OCI-LY7 (cell line): ENCODE results near the gene ZNF577. TPM values are rescaled to one million over a fixed set of nuclear protein-coding genes. Genes with fewer than 3 reads are reported as not detected.

Experiments used
- BruUV-seq: library from RNA; stranded (reverse); fragments of 400-500 nt; replicated peaks from 2 replicates; lab custom pipeline; 2021; lab: Mats Ljungman, UMichigan
- CTCF ChIA-PET: fragments of 300-600 bp; sonication (Branson Sonifier 250); formaldehyde crosslinking; loops from one replicate; lab custom pipeline; 2022; ENCODE audit warnings: antibody characterized with exemption; ENCODE audit not compliant: unreplicated experiment; lab: Charles Lee
- POLR2A ChIA-PET: fragments of 300-600 bp; sonication (Branson Sonifier 250); formaldehyde crosslinking; loops from one replicate; lab custom pipeline; 2022; ENCODE audit warnings: antibody characterized with exemption; lab: Charles Lee
- DNase-seq: peaks from one replicate; pipeline ENCODE4 v3.0.0-alpha.2; 2015; ENCODE audit warnings: low spot score
- H2AFZ ChIP-seq: fragments of 200-600 bp; sonication (generic), shearing (Covaris generic); 2 replicates; pipeline ENCODE4 v1.6.1; 2014; ENCODE audit warnings: mild to moderate bottlenecking, antibody characterized with exemption, low read length, moderate library complexity
- H3K27ac ChIP-seq: fragments of 200-600 bp; sonication (generic); 2 replicates; pipeline ENCODE4 v1.5.1; 2014; ENCODE audit warnings: mixed run types, low read depth, mild to moderate bottlenecking, moderate library complexity, low read length, inconsistent platforms; ENCODE audit not compliant: poor library complexity, severe bottlenecking
- H3K36me3 ChIP-seq: fragments of 200-600 bp; sonication (generic); 2 replicates; pipeline ENCODE4 v1.6.1; 2014; ENCODE audit warnings: mild to moderate bottlenecking, antibody characterized with exemption, low read length, moderate library complexity, mixed read lengths; ENCODE audit not compliant: insufficient read depth
- H3K4me1 ChIP-seq: fragments of 200-600 bp; sonication (generic); 2 replicates; pipeline ENCODE4 v1.5.1; 2014; ENCODE audit warnings: mild to moderate bottlenecking, low read length; ENCODE audit not compliant: insufficient read depth, poor library complexity, severe bottlenecking
- H3K4me2 ChIP-seq: fragments of 200-600 bp; sonication (generic); 2 replicates; pipeline ENCODE4 v1.6.1; 2014; ENCODE audit warnings: mild to moderate bottlenecking, low read length
- H3K4me3 ChIP-seq: fragments of 200-600 bp; sonication (generic); 2 replicates; pipeline ENCODE4 v1.5.1; 2014; ENCODE audit warnings: mild to moderate bottlenecking, low read depth, low read length; ENCODE audit not compliant: poor library complexity, severe bottlenecking
- H3K79me2 ChIP-seq: fragments of 200-600 bp; sonication (generic); 2 replicates; pipeline ENCODE4 v1.6.1; 2016; ENCODE audit warnings: low read depth, mild to moderate bottlenecking, low read length, moderate library complexity, mixed read lengths; ENCODE audit not compliant: insufficient read depth
- H3K9me2 ChIP-seq: fragments of 200-600 bp; sonication (generic); 2 replicates; pipeline ENCODE4 v1.6.1; 2016; ENCODE audit warnings: mild to moderate bottlenecking, low read length, mixed read lengths; ENCODE audit not compliant: insufficient read depth
- H3K9me3 ChIP-seq: fragments of 200-600 bp; sonication (generic); 2 replicates; pipeline ENCODE4 v1.6.1; 2014; ENCODE audit warnings: mild to moderate bottlenecking, mixed run types, low read length, mixed read lengths
- H4K20me1 ChIP-seq: fragments of 200-600 bp; sonication (generic); 2 replicates; pipeline ENCODE4 v1.6.1; 2014; ENCODE audit warnings: mild to moderate bottlenecking, antibody characterized with exemption, low read length, moderate library complexity, mixed read lengths; ENCODE audit not compliant: insufficient read depth
- EZH2phosphoT487 ChIP-seq: fragments of 200-600 bp; sonication (generic); IDR thresholded peaks from 2 replicates; pipeline ENCODE4 v1.6.1; 2018; ENCODE audit warnings: low read depth, borderline replicate concordance, mild to moderate bottlenecking, mixed run types, antibody characterized with exemption, low read length, moderate library complexity, mixed read lengths
- intact Hi-C: fragments of 100-400 bp; cut with micrococcal nuclease; formaldehyde crosslinking; loops from one replicate; pipeline ENCODE4 v1.10.0; 2022; ENCODE audit not compliant: unreplicated experiment
- total RNA-seq, 2 experiments: library from RNA; depleted of rRNA in 1 of 2; stranded (reverse); fragments of >200 nt in 1 of 2; shearing (Covaris generic) in 1 of 2; gene quantifications; 2 replicates each; pipeline ENCODE4 v1.2.3, GENCODE V29; 2014 to 2022
- TF ChIP-seq, protein P1 (sequence below): fragments of 200-600 bp; sonication (generic); conservative IDR thresholded peaks from 2 replicates; pipeline ENCODE4 v1.5.1; 2014; ENCODE audit warnings: mild to moderate bottlenecking, antibody characterized with exemption, low read length, moderate library complexity, mixed read lengths

The ZNF577 gene
- total RNA-seq, 2 experiments from 2014 or later: 2.0 to 9.6 TPM

DNA sequence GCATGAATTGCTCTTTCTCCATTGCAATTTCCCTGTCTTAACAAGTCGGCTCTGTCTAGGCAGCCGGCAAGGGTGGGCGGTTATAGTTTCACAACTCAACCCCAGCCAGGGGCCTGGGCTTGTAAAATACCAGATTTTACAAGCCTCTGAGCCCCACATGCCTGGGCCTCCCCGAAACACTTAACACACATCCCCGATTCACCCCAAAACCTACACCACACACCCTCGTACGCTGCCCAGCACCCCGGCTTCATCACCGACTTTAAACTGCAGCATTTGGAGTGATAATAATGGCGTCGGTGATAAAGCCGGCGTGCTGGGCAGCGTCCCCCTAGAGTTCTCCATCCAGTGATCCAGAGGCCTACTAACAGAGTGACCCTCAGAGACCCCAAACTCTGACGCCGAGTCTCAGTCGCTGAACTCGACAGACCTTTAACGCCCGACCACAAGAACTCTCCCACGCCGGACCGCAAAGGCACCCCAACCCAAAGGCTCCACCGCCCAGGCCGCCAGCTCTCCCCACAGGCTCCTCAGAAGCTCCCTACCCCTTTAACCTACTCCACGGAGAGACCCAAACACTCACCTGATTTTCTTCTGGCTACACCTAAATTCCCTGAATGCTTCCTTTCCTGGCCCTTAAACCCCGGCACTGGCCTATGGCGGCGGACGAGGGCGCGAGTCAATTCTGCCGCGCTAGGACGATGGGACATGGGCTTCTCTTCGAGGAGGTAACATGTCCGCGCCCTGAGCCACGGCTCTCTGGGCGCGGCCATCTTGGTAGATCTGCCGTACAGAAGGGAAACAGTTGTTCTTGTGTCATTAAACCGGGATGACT, 16.8 kb upstream of the ZNF577 start, which contains the start of gene ZNF649:
Gene ZNF649, minus strand, starts transcription at position 687 of the 835 bp plus-strand sequence. CDS start 4,910 bp downstream, outside the sequence.
- CTCF ChIA-PET: no interaction called here
- Histone ChIP-seq H3K9me3 (0 out of 2 replicates have a peak, but pooled peaks cover 10% of the 10 kb centered on the region), H3K9me2 (no peaks in the 10 kb centered on the region), H4K20me1 (no peaks in the 10 kb centered on the region), H3K4me2 (peak within 1 kb of the TSS; percentile 53), H3K79me2 (peaks cover 5% of the 10 kb centered on the region; the same call in 1 of the 2 replicates), H3K27ac (no peak within 1 kb of the TSS), H2AFZ (peak within 1 kb of the TSS; percentile 73), H3K36me3 (peaks cover 24% of the 10 kb centered on the region), H3K4me1 (peaks cover 4% of the 10 kb centered on the region), H3K4me3 (peak within 1 kb of the TSS; percentile 78)
- TF ChIP-seq, protein P1, sequence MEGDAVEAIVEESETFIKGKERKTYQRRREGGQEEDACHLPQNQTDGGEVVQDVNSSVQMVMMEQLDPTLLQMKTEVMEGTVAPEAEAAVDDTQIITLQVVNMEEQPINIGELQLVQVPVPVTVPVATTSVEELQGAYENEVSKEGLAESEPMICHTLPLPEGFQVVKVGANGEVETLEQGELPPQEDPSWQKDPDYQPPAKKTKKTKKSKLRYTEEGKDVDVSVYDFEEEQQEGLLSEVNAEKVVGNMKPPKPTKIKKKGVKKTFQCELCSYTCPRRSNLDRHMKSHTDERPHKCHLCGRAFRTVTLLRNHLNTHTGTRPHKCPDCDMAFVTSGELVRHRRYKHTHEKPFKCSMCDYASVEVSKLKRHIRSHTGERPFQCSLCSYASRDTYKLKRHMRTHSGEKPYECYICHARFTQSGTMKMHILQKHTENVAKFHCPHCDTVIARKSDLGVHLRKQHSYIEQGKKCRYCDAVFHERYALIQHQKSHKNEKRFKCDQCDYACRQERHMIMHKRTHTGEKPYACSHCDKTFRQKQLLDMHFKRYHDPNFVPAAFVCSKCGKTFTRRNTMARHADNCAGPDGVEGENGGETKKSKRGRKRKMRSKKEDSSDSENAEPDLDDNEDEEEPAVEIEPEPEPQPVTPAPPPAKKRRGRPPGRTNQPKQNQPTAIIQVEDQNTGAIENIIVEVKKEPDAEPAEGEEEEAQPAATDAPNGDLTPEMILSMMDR: no peak; the same call in 1 of the 2 replicates
- TF ChIP-seq EZH2phosphoT487: no peak
- no TSS peak for BruUV-seq
- peak; percentile 81 for DNase-seq
- intact Hi-C loops: no loop called here
- POLR2A ChIA-PET: no interaction called here

DNA sequence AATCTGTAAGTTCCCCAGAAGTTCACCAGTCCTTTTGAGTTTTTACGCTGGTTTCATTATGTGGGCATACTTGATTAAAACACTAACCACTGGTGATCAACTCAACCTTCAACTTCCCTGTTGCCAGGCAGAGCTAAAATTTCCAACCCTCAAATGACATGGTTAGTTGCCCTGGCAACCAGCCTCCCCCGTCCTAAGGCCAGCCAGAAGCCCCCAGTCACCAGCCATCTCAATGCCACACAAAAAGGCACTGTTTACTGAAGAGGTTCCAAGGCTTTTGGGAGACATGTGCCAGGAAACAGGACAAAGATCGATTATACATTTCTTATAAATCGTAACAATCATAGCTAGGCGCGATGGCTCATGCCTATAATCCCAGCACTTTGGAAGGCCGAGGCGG, 15.4 kb upstream of the ZNF577 start:
- H2AFZ ChIP-seq: no peak overlapping the region
- H4K20me1 ChIP-seq: no peaks in the 10 kb centered on the region
- 0 out of 2 replicates have a peak, but pooled peaks cover 10% of the 10 kb centered on the region for H3K9me3 ChIP-seq
- no peak for DNase-seq
- ChIA-PET CTCF (no interaction called here), POLR2A (no interaction called here)
- peaks cover 4% of the 10 kb centered on the region for H3K4me1 ChIP-seq
- peaks cover 5% of the 10 kb centered on the region; the same call in 1 of the 2 replicates for H3K79me2 ChIP-seq
- H3K27ac ChIP-seq: no peak overlapping the region
- H3K36me3 ChIP-seq: peaks cover 37% of the 10 kb centered on the region
- no peaks in the 10 kb centered on the region for H3K9me2 ChIP-seq
- TF ChIP-seq, protein P1: no peak
- no peak for TF ChIP-seq EZH2phosphoT487
- intact Hi-C loops: no loop called here
- no peak overlapping the region for H3K4me2 ChIP-seq
- H3K4me3 ChIP-seq: no peak overlapping the region
- no TSS peak for BruUV-seq

DNA sequence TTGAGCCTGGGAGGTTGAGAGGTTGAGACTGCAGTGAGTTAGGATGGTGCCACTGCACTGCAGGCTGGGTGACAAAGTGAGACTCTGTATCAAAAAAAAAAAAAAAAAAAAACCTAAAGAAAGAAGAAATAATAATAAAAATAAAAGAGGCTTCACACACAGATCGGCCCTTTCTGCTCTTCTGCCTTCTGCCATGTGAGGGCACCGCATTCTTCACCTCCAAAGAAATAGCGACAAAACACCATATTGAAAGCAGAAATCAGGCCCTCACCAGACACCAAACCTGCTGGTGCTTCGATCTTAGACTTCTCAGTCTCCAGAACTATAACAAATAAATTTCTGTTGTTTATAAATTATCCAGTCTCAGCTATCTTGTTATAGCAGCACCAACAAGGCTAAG, 14.1 kb upstream of the ZNF577 start:
- H3K36me3 ChIP-seq: peaks cover 51% of the 10 kb centered on the region
- BruUV-seq: no TSS peak
- intact Hi-C loops: no loop called here
- DNase-seq: no peak
- H3K79me2 ChIP-seq: peaks cover 5% of the 10 kb centered on the region; the same call in 1 of the 2 replicates
- H3K9me2 ChIP-seq: no peaks in the 10 kb centered on the region
- TF ChIP-seq EZH2phosphoT487: no peak
- TF ChIP-seq, protein P1: peak; percentile 31; the same call in 1 of the 2 replicates
- ChIA-PET POLR2A (no interaction called here), CTCF (no interaction called here)
- no peak overlapping the region for H3K27ac ChIP-seq
- H3K9me3 ChIP-seq: 0 out of 2 replicates have a peak, but pooled peaks cover 10% of the 10 kb centered on the region
- H3K4me2 ChIP-seq: no peak overlapping the region
- H4K20me1 ChIP-seq: no peaks in the 10 kb centered on the region
- no peak overlapping the region for H2AFZ ChIP-seq
- H3K4me1 ChIP-seq: peaks cover 4% of the 10 kb centered on the region
- H3K4me3 ChIP-seq: no peak overlapping the region
